HepG2 (cell line): ENCODE data around the gene TTC17. TPM values are rescaled to one million over a fixed set of nuclear protein-coding genes. Genes with fewer than 3 reads are reported as not detected.

ENCODE experiments used
- ARHGAP35 ChIP-seq: sonication (generic); formaldehyde crosslinking; IDR thresholded peaks from 2 replicates; pipeline ENCODE4 v1.9.0; 2022; ENCODE audit warnings: mild to moderate bottlenecking, inconsistent platforms, moderate library complexity, missing genetic modification reagents, borderline replicate concordance
- ATF5 ChIP-seq: sonication (generic); formaldehyde crosslinking; IDR thresholded peaks from 2 replicates; pipeline ENCODE4 v1.4.0; 2020; ENCODE audit warnings: mild to moderate bottlenecking, low read depth, missing genetic modification reagents
- CHD2 ChIP-seq: IDR thresholded peaks from 2 replicates; pipeline ENCODE4 v1.6.1; 2011; ENCODE audit warnings: low read depth, low read length, improper control_type of control experiment
- CSRNP1 ChIP-seq: sonication (generic); formaldehyde crosslinking; IDR thresholded peaks from 2 replicates; pipeline ENCODE4 v1.8.1; 2023; ENCODE audit warnings: mild to moderate bottlenecking, missing genetic modification reagents
- EED ChIP-seq: sonication (generic); formaldehyde crosslinking; IDR thresholded peaks from 2 replicates; pipeline ENCODE4 v1.5.0; 2020; ENCODE audit warnings: mild to moderate bottlenecking, missing genetic modification reagents
- FOXP4 ChIP-seq: sonication (generic); formaldehyde crosslinking; IDR thresholded peaks from 2 replicates; pipeline ENCODE4 v1.4.0; 2020; ENCODE audit warnings: missing genetic modification reagents
- HNRNPK ChIP-seq: fragments of 200-400 bp; formaldehyde crosslinking; IDR thresholded peaks from 2 replicates; pipeline ENCODE4 v1.6.1; 2018; ENCODE audit warnings: low read length, low read depth, moderate library complexity, mild to moderate bottlenecking; ENCODE audit not compliant: poor library complexity, severe bottlenecking
- KAT7 ChIP-seq: IDR thresholded peaks from 2 replicates; pipeline ENCODE4 v1.6.1; 2018; ENCODE audit warnings: borderline replicate concordance, missing compliant biosample characterization
- MEF2D ChIP-seq: sonication (generic); formaldehyde crosslinking; IDR thresholded peaks from 2 replicates; pipeline ENCODE4 v1.5.1; 2020; ENCODE audit warnings: mild to moderate bottlenecking, missing genetic modification reagents
- NBN ChIP-seq: fragments of 450-650 bp; conservative IDR thresholded peaks from 2 replicates; pipeline ENCODE4 v1.6.1; 2017
- PHF21A ChIP-seq: sonication (generic); formaldehyde crosslinking; IDR thresholded peaks from 2 replicates; pipeline ENCODE4 v1.5.0; 2020; ENCODE audit warnings: mild to moderate bottlenecking, missing genetic modification reagents
- RELA ChIP-seq: sonication (generic); formaldehyde crosslinking; IDR thresholded peaks from 2 replicates; pipeline ENCODE4 v1.4.0; 2020; ENCODE audit warnings: missing genetic modification reagents
- TCF12 ChIP-seq, 2 experiments: fragments of 450-650 bp in 1 of 2; sonication (generic) in 1 of 2; formaldehyde crosslinking in 1 of 2; IDR thresholded peaks; 2 replicates each; pipeline versions ENCODE4 v1.6.1 to v1.8.0; 2017 to 2022; ENCODE audit warnings: antibody characterized with exemption in 1 of 2, mild to moderate bottlenecking in 1 of 2, missing genetic modification reagents in 1 of 2, moderate library complexity in 1 of 2
- TEAD3 ChIP-seq: optimal IDR thresholded peaks from 2 replicates; pipeline ENCODE3; 2016; ENCODE audit warnings: borderline replicate concordance
- ZFP90 ChIP-seq: sonication (generic); formaldehyde crosslinking; IDR thresholded peaks from 2 replicates; pipeline ENCODE4 v1.8.0; 2022; ENCODE audit warnings: missing genetic modification reagents, mild to moderate bottlenecking, inconsistent platforms, borderline replicate concordance
- ZFX ChIP-seq: sonication (generic); formaldehyde crosslinking; IDR thresholded peaks from 2 replicates; pipeline ENCODE4 v1.4.0; 2020; ENCODE audit warnings: mild to moderate bottlenecking, low read depth, missing genetic modification reagents, moderate library complexity
- ZNF18 ChIP-seq: sonication (generic); formaldehyde crosslinking; IDR thresholded peaks from 2 replicates; pipeline ENCODE4 v1.8.0; 2022; ENCODE audit warnings: mild to moderate bottlenecking, missing genetic modification reagents; ENCODE audit not compliant: insufficient replicate concordance
- ZNF276 ChIP-seq: sonication (generic); formaldehyde crosslinking; IDR thresholded peaks from 2 replicates; pipeline ENCODE4 v1.4.0; 2020; ENCODE audit warnings: mild to moderate bottlenecking, low read depth, missing genetic modification reagents
- ZNF530 ChIP-seq: sonication (generic); formaldehyde crosslinking; IDR thresholded peaks from 2 replicates; pipeline ENCODE4 v1.5.0; 2020; ENCODE audit warnings: low read depth, mild to moderate bottlenecking, missing genetic modification reagents
- ZNF777 ChIP-seq: sonication (generic); formaldehyde crosslinking; IDR thresholded peaks from 2 replicates; pipeline ENCODE4 v1.4.0; 2020; ENCODE audit warnings: missing genetic modification reagents
- ZNF83 ChIP-seq: sonication (generic); formaldehyde crosslinking; IDR thresholded peaks from 2 replicates; pipeline ENCODE4 v1.4.0; 2020; ENCODE audit warnings: missing genetic modification reagents, mild to moderate bottlenecking, borderline replicate concordance
- polyA plus RNA-seq, 8 experiments: library from polyadenylated mRNA; depleted of rRNA in 3 of 8; stranded (reverse) in 7 of 8; unstranded in 1 of 8; fragments of >200 nt; fragmentation: Illumina TruSeq in 4 of 8; extraction: Trizol in 4 of 8; gene quantifications; 2 replicates each; pipeline versions ENCODE4 v1.2.1 to v1.2.3, GENCODE V29; 2011 to 2016; ENCODE audit warnings: low read depth in 4 of 8, missing spikeins in 1 of 8, mixed read lengths in 1 of 8; ENCODE audit not compliant: insufficient read depth in 1 of 8
- total RNA-seq, 5 experiments: library from RNA; depleted of rRNA; stranded (reverse); fragments of >200 nt; fragmentation: Illumina TruSeq; extraction: Trizol; gene quantifications; 2 replicates each; pipeline ENCODE4 v1.2.3, GENCODE V29; 2016; ENCODE audit warnings: low read depth in 1 of 5

TTC17 gene
- total and polyA plus RNA-seq, 2 of the 13 experiments (the other 11 are each of a cell fraction or from before 2014, with no cell fraction given) = 55.9 to 99.7 TPM

- TF ChIP-seq PHF21A (CRISPR knock-in tag) = no peak
- TF ChIP-seq ZFX (CRISPR knock-in tag) = peak; percentile 98
- TF ChIP-seq MEF2D (CRISPR knock-in tag) = peak; percentile 60; the same call in 1 of the 2 replicates
- no peak for TF ChIP-seq KAT7
- TF ChIP-seq CHD2 = no peak
- TF ChIP-seq FOXP4 (CRISPR knock-in tag) = peak; percentile 63
- TF ChIP-seq NBN = no peak
- peak; percentile 71; the same call in 1 of the 2 replicates for TF ChIP-seq CSRNP1 (CRISPR knock-in tag)
- no peak; the same call in 1 of the 2 replicates for TF ChIP-seq ZNF276 (CRISPR knock-in tag)
- no peak for TF ChIP-seq TCF12 (IDR thresholded peaks at IDR 0.05)
- no peak for TF ChIP-seq TCF12 (CRISPR knock-in tag; IDR thresholded peaks at IDR 0.05)
- TF ChIP-seq ZNF83 (CRISPR knock-in tag) = no peak
- TF ChIP-seq ZFP90 (CRISPR knock-in tag) = peak; percentile 73; the same call in 1 of the 2 replicates
- peak; percentile 77 for TF ChIP-seq ZNF18
- no peak for TF ChIP-seq RELA (CRISPR knock-in tag)
- no peak for TF ChIP-seq ZNF530
- peak; percentile 52 for TF ChIP-seq HNRNPK
- no peak for TF ChIP-seq TEAD3 (CRISPR knock-in tag)
- TF ChIP-seq EED (CRISPR knock-in tag) = peak; percentile 81; the same call in 1 of the 2 replicates
- TF ChIP-seq ATF5 (CRISPR knock-in tag) = no peak; the same call in 1 of the 2 replicates
- TF ChIP-seq ARHGAP35 = 0 out of 2 replicates have a peak, but pooled peaks have one; percentile 25
- peak; percentile 69 for TF ChIP-seq ZNF777
These were observed 46.7 kb upstream of the TTC17 start, which contains the start of gene API5 (continued) for GRCh38 chr11:43311791-43312607.
